K562 (cell line): Measurements from ENCODE around the gene NIM1K. TPM values are rescaled to one million over a fixed set of nuclear protein-coding genes. Genes with fewer than 3 reads are reported as not detected.
A peak's percentile ranks its signal among the peaks of the same experiment; 100 is the strongest.

Experiments used
- MEIS2 ChIP-seq: fragments of 450-650 bp; IDR thresholded peaks from 2 replicates; pipeline ENCODE4 v1.6.1; 2014; ENCODE audit warnings: mild to moderate bottlenecking; ENCODE audit not compliant: partially characterized antibody
- PBX2 ChIP-seq, 2 experiments: IDR thresholded peaks in 1 of 2; conservative IDR thresholded peaks in 1 of 2; 2 replicates each; pipeline ENCODE4 v1.6.1; 2016; ENCODE audit warnings: low read depth in 2 of 2, mild to moderate bottlenecking in 1 of 2, missing compliant biosample characterization in 1 of 2, missing genetic modification characterization in 1 of 2, moderate library complexity in 1 of 2
- REST ChIP-seq, 2 experiments: fragments of 450-650 bp; formaldehyde crosslinking in 1 of 2; IDR thresholded peaks; 2 replicates each; pipeline versions ENCODE4 v1.4.0 to v1.6.1; 2014 to 2020; ENCODE audit warnings: mild to moderate bottlenecking in 2 of 2, borderline replicate concordance in 1 of 2, low read depth in 1 of 2
- SIRT6 ChIP-seq: IDR thresholded peaks from one replicate; pipeline ENCODE4 v1.6.1; 2012; ENCODE audit warnings: low read depth, mild to moderate bottlenecking, control low read depth, inconsistent platforms, low read length, moderate library complexity
- polyA plus RNA-seq, 8 experiments: library from polyadenylated mRNA; depleted of rRNA in 4 of 8; stranded (reverse) in 5 of 8; unstranded in 3 of 8; fragments of >200 nt; fragmentation: Nextera tagmentation in 2 of 8; fragmentation: Illumina TruSeq in 1 of 8; extraction: Ambion mirVana in 2 of 8; extraction: Trizol in 1 of 8; gene quantifications; 2 replicates each; pipeline versions ENCODE4 v1.2.1 to v1.2.3, GENCODE V29; 2011 to 2014; ENCODE audit warnings: inconsistent platforms in 1 of 8, missing spikeins in 1 of 8
- total RNA-seq, 7 experiments: library from RNA; depleted of rRNA in 6 of 7; stranded (reverse); fragments of >200 nt in 6 of 7; fragmentation: Illumina TruSeq in 2 of 7; extraction: Trizol in 2 of 7; gene quantifications; 2 replicates each; pipeline versions ENCODE4 v1.2.1 to v1.2.3, GENCODE V29; 2011 to 2021; ENCODE audit warnings: low replicate concordance in 1 of 7

Gene NIM1K
- total and polyA plus RNA-seq, 9 of the 15 experiments (the other 6 are each of a cell fraction or from before 2014, with no cell fraction given) = 0.03 to 0.34 (median 0.08) TPM; not detected in 3

GRCh38 chr5:43231977-43232376 is 40.0 kb downstream of the NIM1K start (continued):
- TF ChIP-seq PBX2 (CRISPR knock-in tag; IDR thresholded peaks at IDR 0.05; ENCODE audit: low read depth) (no peak), PBX2 (tag; conservative IDR thresholded peaks at IDR 0.05; ENCODE audit: low read depth) (peak; percentile 71), SIRT6 (no peak), MEIS2 (peak; percentile 84), REST (IDR thresholded peaks at IDR 0.05; ENCODE audit: borderline replicate concordance) (peak; percentile 28; the same call in 1 of the 2 replicates), REST (CRISPR knock-in tag; IDR thresholded peaks at IDR 0.05; ENCODE audit: low read depth) (no peak)
